HepG2 (cell line): ENCODE measurements around the gene CMIP. TPM values are rescaled to one million over a fixed set of nuclear protein-coding genes. Genes with fewer than 3 reads are reported as not detected.
A peak's percentile ranks its signal among the peaks of the same experiment; 100 is the strongest.

Experiments used
- CEBPG ChIP-seq: IDR thresholded peaks from 2 replicates; pipeline ENCODE4 v1.6.1; 2016
- GMEB1 ChIP-seq: sonication (generic); formaldehyde crosslinking; IDR thresholded peaks from 2 replicates; pipeline ENCODE4 v1.5.1; 2020; ENCODE audit warnings: missing genetic modification reagents, mild to moderate bottlenecking, borderline replicate concordance
- MEIS2 ChIP-seq: sonication (generic); formaldehyde crosslinking; IDR thresholded peaks from 2 replicates; pipeline ENCODE4 v1.9.0; 2021; ENCODE audit warnings: mild to moderate bottlenecking, missing genetic modification reagents
- MNT ChIP-seq: fragments of 450-650 bp; IDR thresholded peaks from 2 replicates; pipeline ENCODE4 v1.6.1; 2016
- SMAD1 ChIP-seq: sonication (generic); formaldehyde crosslinking; IDR thresholded peaks from 2 replicates; pipeline ENCODE4 v1.4.0; 2020; ENCODE audit warnings: missing genetic modification reagents, low read depth, mild to moderate bottlenecking, borderline replicate concordance
- TEAD2 ChIP-seq: sonication (generic); formaldehyde crosslinking; IDR thresholded peaks from 2 replicates; pipeline ENCODE4 v1.9.0; 2021; ENCODE audit warnings: missing genetic modification reagents
- ZBTB1 ChIP-seq: sonication (generic); formaldehyde crosslinking; IDR thresholded peaks from 2 replicates; pipeline ENCODE4 v1.4.0; 2020; ENCODE audit warnings: missing genetic modification reagents, borderline replicate concordance
- ZNF337 ChIP-seq: sonication (generic); formaldehyde crosslinking; IDR thresholded peaks from 2 replicates; pipeline ENCODE4 v1.5.1; 2020; ENCODE audit warnings: missing genetic modification reagents, low read depth, mild to moderate bottlenecking, borderline replicate concordance
- ZNF512B ChIP-seq: sonication (generic); formaldehyde crosslinking; IDR thresholded peaks from 2 replicates; pipeline ENCODE4 v1.5.1; 2020; ENCODE audit warnings: missing genetic modification reagents, mild to moderate bottlenecking, borderline replicate concordance
- polyA plus RNA-seq, 8 experiments: library from polyadenylated mRNA; depleted of rRNA in 3 of 8; stranded (reverse) in 7 of 8; unstranded in 1 of 8; fragments of >200 nt; fragmentation: Illumina TruSeq in 4 of 8; extraction: Trizol in 4 of 8; gene quantifications; 2 replicates each; pipeline versions ENCODE4 v1.2.1 to v1.2.3, GENCODE V29; 2011 to 2016; ENCODE audit warnings: low read depth in 4 of 8, missing spikeins in 1 of 8, mixed read lengths in 1 of 8; ENCODE audit not compliant: insufficient read depth in 1 of 8
- total RNA-seq, 5 experiments: library from RNA; depleted of rRNA; stranded (reverse); fragments of >200 nt; fragmentation: Illumina TruSeq; extraction: Trizol; gene quantifications; 2 replicates each; pipeline ENCODE4 v1.2.3, GENCODE V29; 2016; ENCODE audit warnings: low read depth in 1 of 5
- TF ChIP-seq, protein P1 (sequence below): IDR thresholded peaks from 2 replicates; pipeline ENCODE4 v1.6.1; 2016; ENCODE audit warnings: mild to moderate bottlenecking, missing biosample characterization, missing genetic modification reagents
- TF ChIP-seq, protein P2 (sequence below): sonication (generic); formaldehyde crosslinking; IDR thresholded peaks from 2 replicates; pipeline ENCODE4 v1.9.0; 2022; ENCODE audit warnings: low read depth, missing genetic modification reagents
- TF ChIP-seq, protein P3 (sequence below): sonication (generic); formaldehyde crosslinking; IDR thresholded peaks from 2 replicates; pipeline ENCODE4 v1.5.0; 2020; ENCODE audit warnings: mild to moderate bottlenecking, missing genetic modification reagents, borderline replicate concordance

The CMIP gene
- total and polyA plus RNA-seq, 2 of the 13 experiments (the other 11 are each of a cell fraction or from before 2014, with no cell fraction given) = 10.9 to 18.1 TPM

- no peak for TF ChIP-seq ZBTB1 (CRISPR knock-in tag)
- TF ChIP-seq, protein P1, sequence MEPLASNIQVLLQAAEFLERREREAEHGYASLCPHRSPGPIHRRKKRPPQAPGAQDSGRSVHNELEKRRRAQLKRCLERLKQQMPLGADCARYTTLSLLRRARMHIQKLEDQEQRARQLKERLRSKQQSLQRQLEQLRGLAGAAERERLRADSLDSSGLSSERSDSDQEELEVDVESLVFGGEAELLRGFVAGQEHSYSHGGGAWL (CRISPR knock-in tag) = no peak
- peak; percentile 60 for TF ChIP-seq CEBPG
- TF ChIP-seq ZNF337 = no peak
- no peak for TF ChIP-seq MEIS2 (CRISPR knock-in tag)
- TF ChIP-seq, protein P2, sequence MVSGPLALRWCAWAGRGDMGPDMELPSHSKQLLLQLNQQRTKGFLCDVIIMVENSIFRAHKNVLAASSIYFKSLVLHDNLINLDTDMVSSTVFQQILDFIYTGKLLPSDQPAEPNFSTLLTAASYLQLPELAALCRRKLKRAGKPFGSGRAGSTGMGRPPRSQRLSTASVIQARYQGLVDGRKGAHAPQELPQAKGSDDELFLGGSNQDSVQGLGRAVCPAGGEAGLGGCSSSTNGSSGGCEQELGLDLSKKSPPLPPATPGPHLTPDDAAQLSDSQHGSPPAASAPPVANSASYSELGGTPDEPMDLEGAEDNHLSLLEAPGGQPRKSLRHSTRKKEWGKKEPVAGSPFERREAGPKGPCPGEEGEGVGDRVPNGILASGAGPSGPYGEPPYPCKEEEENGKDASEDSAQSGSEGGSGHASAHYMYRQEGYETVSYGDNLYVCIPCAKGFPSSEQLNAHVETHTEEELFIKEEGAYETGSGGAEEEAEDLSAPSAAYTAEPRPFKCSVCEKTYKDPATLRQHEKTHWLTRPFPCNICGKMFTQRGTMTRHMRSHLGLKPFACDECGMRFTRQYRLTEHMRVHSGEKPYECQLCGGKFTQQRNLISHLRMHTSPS (CRISPR knock-in tag) = no peak
- no peak for TF ChIP-seq SMAD1
- TF ChIP-seq ZNF512B (CRISPR knock-in tag) = no peak
- TF ChIP-seq GMEB1 (CRISPR knock-in tag) = no peak
- TF ChIP-seq MNT = no peak
- TF ChIP-seq TEAD2 (CRISPR knock-in tag) = no peak
- TF ChIP-seq, protein P3, sequence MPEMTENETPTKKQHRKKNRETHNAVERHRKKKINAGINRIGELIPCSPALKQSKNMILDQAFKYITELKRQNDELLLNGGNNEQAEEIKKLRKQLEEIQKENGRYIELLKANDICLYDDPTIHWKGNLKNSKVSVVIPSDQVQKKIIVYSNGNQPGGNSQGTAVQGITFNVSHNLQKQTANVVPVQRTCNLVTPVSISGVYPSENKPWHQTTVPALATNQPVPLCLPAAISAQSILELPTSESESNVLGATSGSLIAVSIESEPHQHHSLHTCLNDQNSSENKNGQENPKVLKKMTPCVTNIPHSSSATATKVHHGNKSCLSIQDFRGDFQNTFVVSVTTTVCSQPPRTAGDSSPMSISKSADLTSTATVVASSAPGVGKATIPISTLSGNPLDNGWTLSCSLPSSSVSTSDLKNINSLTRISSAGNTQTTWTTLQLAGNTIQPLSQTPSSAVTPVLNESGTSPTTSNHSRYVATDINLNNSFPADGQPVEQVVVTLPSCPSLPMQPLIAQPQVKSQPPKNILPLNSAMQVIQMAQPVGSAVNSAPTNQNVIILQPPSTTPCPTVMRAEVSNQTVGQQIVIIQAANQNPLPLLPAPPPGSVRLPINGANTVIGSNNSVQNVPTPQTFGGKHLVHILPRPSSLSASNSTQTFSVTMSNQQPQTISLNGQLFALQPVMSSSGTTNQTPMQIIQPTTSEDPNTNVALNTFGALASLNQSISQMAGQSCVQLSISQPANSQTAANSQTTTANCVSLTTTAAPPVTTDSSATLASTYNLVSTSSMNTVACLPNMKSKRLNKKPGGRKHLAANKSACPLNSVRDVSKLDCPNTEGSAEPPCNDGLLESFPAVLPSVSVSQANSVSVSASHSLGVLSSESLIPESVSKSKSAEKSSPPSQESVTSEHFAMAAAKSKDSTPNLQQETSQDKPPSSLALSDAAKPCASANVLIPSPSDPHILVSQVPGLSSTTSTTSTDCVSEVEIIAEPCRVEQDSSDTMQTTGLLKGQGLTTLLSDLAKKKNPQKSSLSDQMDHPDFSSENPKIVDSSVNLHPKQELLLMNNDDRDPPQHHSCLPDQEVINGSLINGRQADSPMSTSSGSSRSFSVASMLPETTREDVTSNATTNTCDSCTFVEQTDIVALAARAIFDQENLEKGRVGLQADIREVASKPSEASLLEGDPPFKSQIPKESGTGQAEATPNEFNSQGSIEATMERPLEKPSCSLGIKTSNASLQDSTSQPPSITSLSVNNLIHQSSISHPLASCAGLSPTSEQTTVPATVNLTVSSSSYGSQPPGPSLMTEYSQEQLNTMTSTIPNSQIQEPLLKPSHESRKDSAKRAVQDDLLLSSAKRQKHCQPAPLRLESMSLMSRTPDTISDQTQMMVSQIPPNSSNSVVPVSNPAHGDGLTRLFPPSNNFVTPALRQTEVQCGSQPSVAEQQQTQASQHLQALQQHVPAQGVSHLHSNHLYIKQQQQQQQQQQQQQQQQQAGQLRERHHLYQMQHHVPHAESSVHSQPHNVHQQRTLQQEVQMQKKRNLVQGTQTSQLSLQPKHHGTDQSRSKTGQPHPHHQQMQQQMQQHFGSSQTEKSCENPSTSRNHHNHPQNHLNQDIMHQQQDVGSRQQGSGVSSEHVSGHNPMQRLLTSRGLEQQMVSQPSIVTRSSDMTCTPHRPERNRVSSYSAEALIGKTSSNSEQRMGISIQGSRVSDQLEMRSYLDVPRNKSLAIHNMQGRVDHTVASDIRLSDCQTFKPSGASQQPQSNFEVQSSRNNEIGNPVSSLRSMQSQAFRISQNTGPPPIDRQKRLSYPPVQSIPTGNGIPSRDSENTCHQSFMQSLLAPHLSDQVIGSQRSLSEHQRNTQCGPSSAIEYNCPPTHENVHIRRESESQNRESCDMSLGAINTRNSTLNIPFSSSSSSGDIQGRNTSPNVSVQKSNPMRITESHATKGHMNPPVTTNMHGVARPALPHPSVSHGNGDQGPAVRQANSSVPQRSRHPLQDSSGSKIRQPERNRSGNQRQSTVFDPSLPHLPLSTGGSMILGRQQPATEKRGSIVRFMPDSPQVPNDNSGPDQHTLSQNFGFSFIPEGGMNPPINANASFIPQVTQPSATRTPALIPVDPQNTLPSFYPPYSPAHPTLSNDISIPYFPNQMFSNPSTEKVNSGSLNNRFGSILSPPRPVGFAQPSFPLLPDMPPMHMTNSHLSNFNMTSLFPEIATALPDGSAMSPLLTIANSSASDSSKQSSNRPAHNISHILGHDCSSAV = no peak
Measured at GRCh38 chr16:81429045-81429521, 15.5 kb upstream of the CMIP start (continued).
